Neuronal stem cell (in vitro differentiated cells): ENCODE results near the gene ZNRD2.
A peak's percentile ranks its signal among the peaks of the same experiment; 100 is the strongest.

Experiments used
- DNase-seq: peaks from one replicate; pipeline ENCODE4 v3.0.0-alpha.2; 2013; ENCODE audit warnings: low spot score
- H2AFZ ChIP-seq: one replicate; pipeline ENCODE4 v1.6.1; 2013; ENCODE audit warnings: mild to moderate bottlenecking, low read length, inconsistent platforms
- H2AK5ac ChIP-seq: 2 replicates; pipeline ENCODE4 v1.6.1; 2013; ENCODE audit warnings: low read depth, mild to moderate bottlenecking, inconsistent platforms, low read length, moderate library complexity, mixed read lengths
- H2BK120ac ChIP-seq: 2 replicates; pipeline ENCODE4 v1.6.1; 2013; ENCODE audit warnings: low read depth, mild to moderate bottlenecking, inconsistent platforms, low read length, moderate library complexity, mixed read lengths
- H2BK12ac ChIP-seq: one replicate; pipeline ENCODE4 v1.6.1; 2013; ENCODE audit warnings: low read length, inconsistent platforms
- H2BK15ac ChIP-seq: 2 replicates; pipeline ENCODE4 v1.6.1; 2013; ENCODE audit warnings: mild to moderate bottlenecking, low read length, inconsistent platforms, mixed read lengths
- H2BK5ac ChIP-seq: one replicate; pipeline ENCODE4 v1.6.1; 2013; ENCODE audit warnings: inconsistent platforms, mild to moderate bottlenecking, low read length, moderate library complexity
- H3K14ac ChIP-seq: one replicate; pipeline ENCODE4 v1.6.1; 2013; ENCODE audit warnings: low read length, inconsistent platforms
- H3K18ac ChIP-seq: 2 replicates; pipeline ENCODE4 v1.6.1; 2013; ENCODE audit warnings: low read length, inconsistent platforms
- H3K23ac ChIP-seq: 2 replicates; pipeline ENCODE4 v1.6.1; 2013; ENCODE audit warnings: low read depth, mild to moderate bottlenecking, mixed read lengths, low read length, inconsistent platforms; ENCODE audit not compliant: poor library complexity
- H3K27ac ChIP-seq: replicated peaks from 3 replicates; pipeline ENCODE4 v1.5.1; 2013; ENCODE audit warnings: low read length, inconsistent platforms
- H3K27me3 ChIP-seq, 3 experiments: 2 replicates each; pipeline ENCODE4 v1.6.1; 2013; ENCODE audit warnings: low read length in 3 of 3, mild to moderate bottlenecking in 2 of 3, inconsistent platforms in 1 of 3, low read depth in 1 of 3, mixed read lengths in 1 of 3, moderate library complexity in 1 of 3; ENCODE audit not compliant: control insufficient read depth in 3 of 3, insufficient read depth in 3 of 3
- H3K36me3 ChIP-seq, 2 donors: replicated peaks in 1 of 2; 2 replicates each; pipeline ENCODE4 v1.6.1; 2013; ENCODE audit warnings: low read length in 2 of 2; ENCODE audit not compliant: control insufficient read depth in 2 of 2, insufficient read depth in 2 of 2
- H3K4ac ChIP-seq: 2 replicates; pipeline ENCODE4 v1.6.1; 2013; ENCODE audit warnings: inconsistent platforms, mild to moderate bottlenecking, low read length, moderate library complexity
- H3K4me1 ChIP-seq, 2 donors: 1 replicate in 1 of 2; 2 replicates in 1 of 2; pipeline ENCODE4 v1.6.1; 2013; ENCODE audit warnings: low read length in 2 of 2, low read depth in 1 of 2; ENCODE audit not compliant: control insufficient read depth in 2 of 2, insufficient read depth in 1 of 2
- H3K4me2 ChIP-seq: one replicate; pipeline ENCODE4 v1.6.1; 2013; ENCODE audit warnings: mild to moderate bottlenecking, low read length, inconsistent platforms; ENCODE audit not compliant: insufficient read depth, poor library complexity, severe bottlenecking
- H3K4me3 ChIP-seq, 2 donors: 2 replicates each; pipeline ENCODE4 v1.5.1; 2013; ENCODE audit warnings: low read length in 2 of 2, mild to moderate bottlenecking in 2 of 2, inconsistent platforms in 1 of 2, moderate library complexity in 1 of 2
- H3K79me1 ChIP-seq: one replicate; pipeline ENCODE4 v1.6.1; 2013; ENCODE audit warnings: low read depth, mild to moderate bottlenecking, inconsistent platforms, low read length, moderate library complexity
- H3K9ac ChIP-seq: one replicate; pipeline ENCODE4 v1.6.1; 2013; ENCODE audit warnings: mild to moderate bottlenecking, low read depth, low read length, inconsistent platforms; ENCODE audit not compliant: poor library complexity
- H3K9me3 ChIP-seq, 2 donors: replicated peaks in 1 of 2; 2 replicates each; pipeline versions ENCODE3 to v1.6.1; 2013; ENCODE audit warnings: low read length in 2 of 2, mild to moderate bottlenecking in 2 of 2, inconsistent platforms in 1 of 2, low read depth in 1 of 2, mixed read lengths in 1 of 2, moderate library complexity in 1 of 2; ENCODE audit not compliant: control insufficient read depth in 2 of 2, insufficient read depth in 1 of 2
- H4K8ac ChIP-seq: one replicate; pipeline ENCODE4 v1.6.1; 2013; ENCODE audit warnings: low read depth, mild to moderate bottlenecking, inconsistent platforms, low read length, moderate library complexity
- H4K91ac ChIP-seq: one replicate; pipeline ENCODE4 v1.6.1; 2013; ENCODE audit warnings: low read length, low read depth, mild to moderate bottlenecking, inconsistent platforms; ENCODE audit not compliant: poor library complexity
- WGBS, 2 donors: extraction: QIAGEN DNeasy Blood & Tissue Kit; methylation state at CpG; one replicate each; pipeline ENCODE4 v1.1.7; 2013; ENCODE audit warnings: missing lambda C conversion rate in 2 of 2, mixed read lengths in 1 of 2; ENCODE audit not compliant: insufficient read length in 2 of 2, insufficient replicate concordance in 1 of 2; ENCODE audit errors: extremely low coverage in 2 of 2; 5-methylcytosine and 5-hydroxymethylcytosine counted together

Gene ZNRD2

DNA sequence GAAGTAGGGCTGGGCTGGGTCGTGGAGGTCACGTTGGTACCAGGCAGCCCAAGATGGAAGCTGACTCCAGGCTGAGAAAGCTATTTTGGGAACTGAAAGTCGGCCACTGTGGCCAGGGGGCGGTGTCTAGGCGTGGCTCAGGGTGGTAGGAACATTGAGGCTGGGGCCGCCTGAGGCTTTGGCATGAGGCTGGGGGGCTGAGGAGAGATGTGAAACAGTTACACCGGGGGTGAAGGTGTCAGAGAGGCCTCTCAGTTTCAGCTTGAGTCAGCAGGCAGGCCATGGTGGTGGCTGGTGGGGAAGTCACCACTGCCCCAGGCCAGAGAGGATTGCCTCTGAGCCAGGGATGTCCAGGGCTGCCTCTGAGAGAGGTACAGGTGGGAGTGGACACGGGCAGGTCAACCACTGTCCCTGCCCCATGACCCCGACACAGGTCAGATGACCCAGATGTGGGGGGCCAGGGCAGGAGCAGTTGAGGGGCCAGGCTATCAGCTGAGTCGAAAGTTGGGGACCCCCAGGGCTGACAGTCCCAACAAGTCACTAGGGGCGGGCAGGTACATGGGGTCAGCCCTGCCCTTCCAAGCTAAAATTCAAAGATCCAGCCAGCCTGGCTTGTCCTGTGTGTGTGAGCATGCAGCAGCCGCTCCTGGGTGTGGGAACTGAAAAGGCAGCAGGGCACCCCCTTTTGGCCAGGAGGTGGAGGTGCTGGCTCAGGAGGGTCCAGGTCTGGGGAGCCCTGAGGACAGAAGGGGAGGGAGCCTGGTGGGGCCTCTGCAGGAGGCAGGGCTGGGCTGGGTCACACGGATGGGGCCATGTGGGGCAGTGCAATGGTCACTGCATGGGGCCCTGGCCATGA is 18.1 kb downstream of the ZNRD2 start:
- H3K4ac ChIP-seq = no peak overlapping the region
- H3K36me3 ChIP-seq = no peaks in the 10 kb centered on the region
- H2BK15ac ChIP-seq = peak overlapping the region; percentile 66
- H2BK12ac ChIP-seq = no peak overlapping the region
- H4K91ac ChIP-seq = no peak overlapping the region
- no peaks in the 10 kb centered on the region for H3K79me1 ChIP-seq
- H3K23ac ChIP-seq = peak overlapping the region; percentile 6
- H3K4me1 ChIP-seq = peaks cover 34 to 49% of the 10 kb centered on the region in 2 donors
- peak overlapping the region; percentile 40 for H2AK5ac ChIP-seq
- no peak overlapping the region for H2AFZ ChIP-seq
- H4K8ac ChIP-seq = no peak overlapping the region
- H3K9ac ChIP-seq = no peak overlapping the region
- no peak overlapping the region for H3K4me2 ChIP-seq
- H2BK120ac ChIP-seq = no peak overlapping the region
- H3K18ac ChIP-seq = peak overlapping the region; percentile 61
- no CpG with 5 or more reads among the region's 13 CpGs for WGBS, 2 donors
- DNase-seq = no peak
- H3K4me3 ChIP-seq = no peak overlapping the region
- no peak overlapping the region for H3K27ac ChIP-seq
- no peak overlapping the region for H3K14ac ChIP-seq
- peaks cover 0 to 45% (median 4%) of the 10 kb centered on the region in 3 experiments for H3K27me3 ChIP-seq
- H2BK5ac ChIP-seq = peak overlapping the region; percentile 2
- H3K9me3 ChIP-seq = peaks cover 0 to 3% of the 10 kb centered on the region in 2 donors

DNA sequence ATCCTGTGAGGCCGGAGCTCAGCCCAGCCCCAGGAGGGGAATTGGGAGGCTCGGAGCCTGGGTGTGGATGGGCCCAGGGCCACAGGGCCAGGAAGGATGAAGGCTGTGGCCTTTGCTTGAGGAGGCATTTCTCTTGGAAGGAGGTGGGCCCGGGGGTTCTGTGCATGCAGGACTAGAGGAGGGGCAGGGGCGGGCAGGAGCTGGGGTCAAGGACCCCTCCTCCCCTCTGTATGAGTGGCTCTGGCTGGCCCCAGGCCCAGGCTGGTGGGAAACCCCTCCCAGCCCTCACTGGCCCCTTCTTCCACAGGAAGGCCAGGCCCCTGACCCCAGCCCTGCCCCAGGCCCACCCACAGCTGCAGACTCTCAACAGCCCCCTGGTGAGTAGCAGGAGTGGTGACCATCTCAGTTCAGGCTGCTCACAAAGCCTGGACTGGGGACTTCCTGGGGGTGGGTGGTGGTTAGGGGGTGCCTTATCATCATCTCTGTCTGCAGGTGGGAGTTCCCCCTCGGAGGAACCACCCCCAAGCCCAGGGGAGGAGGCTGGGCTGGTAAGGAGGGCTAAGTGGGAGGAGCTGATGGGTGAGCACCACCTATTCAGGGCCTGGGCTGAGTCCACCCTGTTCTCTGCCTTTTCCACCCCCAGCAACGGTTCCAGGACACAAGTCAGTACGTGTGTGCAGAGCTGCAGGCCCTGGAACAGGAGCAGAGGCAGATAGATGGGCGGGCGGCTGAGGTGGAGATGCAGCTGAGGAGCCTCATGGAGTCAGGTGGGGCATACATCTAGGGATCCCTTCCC is 19.4 kb downstream of the ZNRD2 start:
- H3K4me1 ChIP-seq = peaks cover 30 to 45% of the 10 kb centered on the region in 2 donors
- H3K14ac ChIP-seq = no peak overlapping the region
- no peaks in the 10 kb centered on the region for H3K36me3 ChIP-seq
- peak overlapping the region; percentile 60 for H2BK12ac ChIP-seq
- peaks cover 2% of the 10 kb centered on the region for H3K79me1 ChIP-seq
- peaks cover 0 to 3% of the 10 kb centered on the region in 2 donors for H3K9me3 ChIP-seq
- H4K91ac ChIP-seq = no peak overlapping the region
- no peak overlapping the region for H3K4ac ChIP-seq
- H2AK5ac ChIP-seq = peak overlapping the region; percentile 23
- no CpG with 5 or more reads among the region's 9 CpGs for WGBS, 2 donors
- H3K23ac ChIP-seq = no peak overlapping the region
- H3K4me2 ChIP-seq = no peak overlapping the region
- no peak overlapping the region for H2BK120ac ChIP-seq
- H2BK15ac ChIP-seq = peak overlapping the region; percentile 46
- H2BK5ac ChIP-seq = peak overlapping the region; percentile 28
- peaks cover 0 to 38% (median 6%) of the 10 kb centered on the region in 3 experiments for H3K27me3 ChIP-seq
- H4K8ac ChIP-seq = no peak overlapping the region
- H3K18ac ChIP-seq = peak overlapping the region; percentile 53
- H3K9ac ChIP-seq = no peak overlapping the region
- peak overlapping the region; percentile 38 for H3K27ac ChIP-seq
- H3K4me3 ChIP-seq = no peak overlapping the region
- peak overlapping the region; percentile 14 for H2AFZ ChIP-seq
- no peak for DNase-seq

DNA sequence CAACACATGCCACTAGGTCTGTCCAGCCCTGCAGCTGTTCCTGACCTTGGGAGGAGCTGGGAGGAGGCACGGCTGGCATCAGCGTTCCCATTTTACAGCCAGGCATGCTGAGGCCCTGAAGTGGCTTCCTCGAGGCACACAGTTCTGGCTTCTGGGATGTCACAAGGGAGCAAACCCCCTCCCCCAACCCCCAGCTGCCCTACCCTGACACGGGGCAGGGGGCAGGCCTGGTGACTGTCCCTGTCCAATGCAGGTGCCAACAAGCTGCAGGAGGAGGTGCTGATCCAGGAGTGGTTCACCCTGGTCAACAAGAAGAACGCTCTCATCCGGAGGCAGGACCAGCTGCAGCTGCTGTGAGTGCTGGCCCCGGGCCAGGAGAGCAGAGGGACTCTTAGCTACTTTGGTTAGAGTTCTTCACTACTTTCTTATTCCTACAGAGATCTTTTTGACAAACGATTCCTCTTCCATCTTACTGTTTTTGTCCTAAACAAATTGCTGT is 20.0 kb downstream of the ZNRD2 start:
- Histone ChIP-seq H2BK12ac (no peak overlapping the region), H3K14ac (no peak overlapping the region), H4K91ac (no peak overlapping the region), H3K4me2 (no peak overlapping the region), H3K79me1 (peaks cover 2% of the 10 kb centered on the region), H3K18ac (no peak overlapping the region), H3K9ac (no peak overlapping the region), H3K27me3 (peaks cover 0 to 31% (median 6%) of the 10 kb centered on the region in 3 experiments), H3K4ac (no peak overlapping the region), H3K9me3 (peaks cover 0 to 3% of the 10 kb centered on the region in 2 donors), H3K4me1 (peaks cover 28 to 43% of the 10 kb centered on the region in 2 donors), H2AK5ac (peak overlapping the region; percentile 78), H3K4me3 (no peak overlapping the region), H2BK15ac (peak overlapping the region; percentile 46), H4K8ac (no peak overlapping the region), H3K36me3 (no peaks in the 10 kb centered on the region), H2BK120ac (no peak overlapping the region), H3K23ac (no peak overlapping the region), H3K27ac (peak overlapping the region; percentile 38), H2BK5ac (peak overlapping the region; percentile 28), H2AFZ (peak overlapping the region; percentile 14)
- no CpG with 5 or more reads among the region's 8 CpGs for WGBS, 2 donors
- DNase-seq = no peak
